ENCODE data around the gene DUSP22. TPM values are rescaled to one million over a fixed set of nuclear protein-coding genes. Genes with fewer than 3 reads are reported as not detected.

DUSP22 gene
- polyA plus RNA-seq, 1 of the 3 experiments (the other 2 are of a cell fraction) = 6.8 TPM

GRCh38 chr6:307874-308273, 15.6 kb downstream of the DUSP22 start:
- H3F3A ChIP-seq (replicated peaks; ENCODE audit: insufficient read depth) = no peaks in the 10 kb centered on the region
- CTCF ChIA-PET = interaction anchor here (1.1 kb wide), 3 partner anchors 10 to 29 kb away, joined by 3 to 4 read pairs (median 3); no protein-coding TSS in a partner anchor
- H3K79me2 ChIP-seq (ENCODE audit: insufficient read depth) = no peaks in the 10 kb centered on the region
- POLR2A ChIA-PET = no interaction called here
- TF ChIP-seq NFIC (IDR thresholded peaks at IDR 0.05; ENCODE audit: borderline replicate concordance) = 0 out of 2 replicates have a peak, but pooled peaks have one; percentile 20
- no peak for TF ChIP-seq TEAD4 (IDR thresholded peaks at IDR 0.05; ENCODE audit: borderline replicate concordance, insufficient read depth)
- no peaks in the 10 kb centered on the region for H3K9me2 ChIP-seq
- H3K36me3 ChIP-seq (replicated peaks in 1 of 2; ENCODE audit: control insufficient read depth in 1 of 2, insufficient read depth in 2 of 2, low read length in 1 of 2) = no peaks in the 10 kb centered on the region
- no peak overlapping the region for H2AFZ ChIP-seq (ENCODE audit: low read depth)
- DNase-seq = no peak
- no peak overlapping the region for H3K9ac ChIP-seq
- H3K4me3 ChIP-seq (ENCODE audit: low read depth in 2 of 2, low read length in 1 of 2) = no peak overlapping the region
- no peak overlapping the region for H3K27ac ChIP-seq (ENCODE audit: low read depth in 2 of 2, low read length in 1 of 2)
- WGBS (ENCODE audit: low lambda C conversion rate) = 37% methylated on average over 5 of the region's 5 CpGs
- H3K9me3 ChIP-seq = no peaks in the 10 kb centered on the region
- H3K4me1 ChIP-seq (ENCODE audit: control insufficient read depth in 1 of 2, insufficient read depth in 2 of 2, low read depth in 1 of 2, low read length in 1 of 2) = no peaks in the 10 kb centered on the region
- no peaks in the 10 kb centered on the region for H4K20me1 ChIP-seq (ENCODE audit: insufficient read depth)
- H3K4me2 ChIP-seq = no peak overlapping the region
- peaks cover 24% of the 10 kb centered on the region; the same call in 1 of the 2 replicates for H3K27me3 ChIP-seq (ENCODE audit: insufficient read depth)

GRCh38 chr6:308307-308706, 16.0 kb downstream of the DUSP22 start:
- Histone ChIP-seq H3K4me3 (ENCODE audit: low read depth in 2 of 2, low read length in 1 of 2) (no peak overlapping the region), H3K27ac (ENCODE audit: low read depth in 2 of 2, low read length in 1 of 2) (no peak overlapping the region), H3K9me2 (no peaks in the 10 kb centered on the region), H3K9me3 (no peaks in the 10 kb centered on the region), H3K36me3 (replicated peaks in 1 of 2; ENCODE audit: control insufficient read depth in 1 of 2, insufficient read depth in 2 of 2, low read length in 1 of 2) (no peaks in the 10 kb centered on the region), H3K9ac (no peak overlapping the region), H3K79me2 (ENCODE audit: insufficient read depth) (no peaks in the 10 kb centered on the region), H4K20me1 (ENCODE audit: insufficient read depth) (no peaks in the 10 kb centered on the region), H3K27me3 (ENCODE audit: insufficient read depth) (peaks cover 23% of the 10 kb centered on the region; the same call in 1 of the 2 replicates), H3K4me1 (ENCODE audit: control insufficient read depth in 1 of 2, insufficient read depth in 2 of 2, low read depth in 1 of 2, low read length in 1 of 2) (no peaks in the 10 kb centered on the region; a peak in 1 of 4 replicates), H3K4me2 (no peak overlapping the region), H2AFZ (ENCODE audit: low read depth) (no peak overlapping the region), H3F3A (replicated peaks; ENCODE audit: insufficient read depth) (no peaks in the 10 kb centered on the region)
- WGBS (ENCODE audit: low lambda C conversion rate) = 52% methylated on average over 10 of the region's 10 CpGs
- ChIA-PET POLR2A (no interaction called here), CTCF (interaction anchor here (1.1 kb wide), 2 partner anchors 15 to 29 kb away, joined by 3 to 4 read pairs; no protein-coding TSS in a partner anchor)
- no peak for DNase-seq
- no peak for TF ChIP-seq MEF2A (IDR thresholded peaks at IDR 0.05; ENCODE audit: borderline replicate concordance, low read depth)

DNA sequence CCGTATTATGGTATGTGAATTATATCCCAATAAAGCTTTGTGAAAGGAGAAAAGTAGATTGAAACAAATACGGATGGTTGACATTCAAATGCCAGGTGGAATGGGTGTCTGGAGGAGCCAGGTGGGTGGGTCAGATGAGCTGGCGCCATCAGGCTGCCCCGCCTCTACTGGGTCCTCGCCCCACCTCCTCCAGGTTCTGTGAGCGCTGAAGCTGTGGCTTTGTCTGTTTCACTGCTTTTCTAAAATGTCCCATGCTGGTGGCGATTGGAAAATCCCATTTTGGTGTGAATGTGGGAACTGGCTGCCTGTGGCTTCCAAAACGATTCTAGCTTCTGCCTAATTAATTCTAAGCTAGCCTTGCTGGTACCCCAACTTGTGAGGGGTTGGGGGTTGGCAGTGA, 16.5 kb downstream of the DUSP22 start:
- H2AFZ ChIP-seq (ENCODE audit: low read depth) = no peak overlapping the region
- no peak overlapping the region for H3K9ac ChIP-seq
- ChIA-PET CTCF (interaction anchor here (1.1 kb wide), 1 partner anchor 30 kb away, joined by 4 read pairs; no protein-coding TSS in a partner anchor), POLR2A (no interaction called here)
- H3K4me2 ChIP-seq = no peak overlapping the region
- H3K9me3 ChIP-seq = no peaks in the 10 kb centered on the region
- 67% methylated on average over 8 of the region's 8 CpGs for WGBS (ENCODE audit: low lambda C conversion rate)
- no peaks in the 10 kb centered on the region for H3K36me3 ChIP-seq (replicated peaks in 1 of 2; ENCODE audit: control insufficient read depth in 1 of 2, insufficient read depth in 2 of 2, low read length in 1 of 2)
- H3K27ac ChIP-seq (ENCODE audit: low read depth in 2 of 2, low read length in 1 of 2) = no peak overlapping the region
- no peaks in the 10 kb centered on the region for H3F3A ChIP-seq (replicated peaks; ENCODE audit: insufficient read depth)
- DNase-seq = no peak
- no peaks in the 10 kb centered on the region for H3K79me2 ChIP-seq (ENCODE audit: insufficient read depth)
- H4K20me1 ChIP-seq (ENCODE audit: insufficient read depth) = no peaks in the 10 kb centered on the region
- no peaks in the 10 kb centered on the region; a peak in 1 of 4 replicates for H3K4me1 ChIP-seq (ENCODE audit: control insufficient read depth in 1 of 2, insufficient read depth in 2 of 2, low read depth in 1 of 2, low read length in 1 of 2)
- H3K9me2 ChIP-seq = no peaks in the 10 kb centered on the region
- peaks cover 18% of the 10 kb centered on the region; the same call in 1 of the 2 replicates for H3K27me3 ChIP-seq (ENCODE audit: insufficient read depth)
- H3K4me3 ChIP-seq (ENCODE audit: low read depth in 2 of 2, low read length in 1 of 2) = no peak overlapping the region
- TF ChIP-seq SMC3 (IDR thresholded peaks at IDR 0.05; ENCODE audit: low read depth, low read length) = no peak
- TF ChIP-seq FOSL2 (IDR thresholded peaks at IDR 0.05; ENCODE audit: borderline replicate concordance, low read depth) = no peak
- TF ChIP-seq, protein P1, sequence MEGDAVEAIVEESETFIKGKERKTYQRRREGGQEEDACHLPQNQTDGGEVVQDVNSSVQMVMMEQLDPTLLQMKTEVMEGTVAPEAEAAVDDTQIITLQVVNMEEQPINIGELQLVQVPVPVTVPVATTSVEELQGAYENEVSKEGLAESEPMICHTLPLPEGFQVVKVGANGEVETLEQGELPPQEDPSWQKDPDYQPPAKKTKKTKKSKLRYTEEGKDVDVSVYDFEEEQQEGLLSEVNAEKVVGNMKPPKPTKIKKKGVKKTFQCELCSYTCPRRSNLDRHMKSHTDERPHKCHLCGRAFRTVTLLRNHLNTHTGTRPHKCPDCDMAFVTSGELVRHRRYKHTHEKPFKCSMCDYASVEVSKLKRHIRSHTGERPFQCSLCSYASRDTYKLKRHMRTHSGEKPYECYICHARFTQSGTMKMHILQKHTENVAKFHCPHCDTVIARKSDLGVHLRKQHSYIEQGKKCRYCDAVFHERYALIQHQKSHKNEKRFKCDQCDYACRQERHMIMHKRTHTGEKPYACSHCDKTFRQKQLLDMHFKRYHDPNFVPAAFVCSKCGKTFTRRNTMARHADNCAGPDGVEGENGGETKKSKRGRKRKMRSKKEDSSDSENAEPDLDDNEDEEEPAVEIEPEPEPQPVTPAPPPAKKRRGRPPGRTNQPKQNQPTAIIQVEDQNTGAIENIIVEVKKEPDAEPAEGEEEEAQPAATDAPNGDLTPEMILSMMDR (IDR thresholded peaks at IDR 0.05) = no peak
- TF ChIP-seq YY1 (IDR thresholded peaks at IDR 0.05; ENCODE audit: low read depth) = no peak
- no peak for TF ChIP-seq TCF12 (IDR thresholded peaks at IDR 0.05)
- TF ChIP-seq TAF1 (IDR thresholded peaks at IDR 0.05; ENCODE audit: borderline replicate concordance, low read depth, low read length) = no peak
- TF ChIP-seq, protein P2, sequence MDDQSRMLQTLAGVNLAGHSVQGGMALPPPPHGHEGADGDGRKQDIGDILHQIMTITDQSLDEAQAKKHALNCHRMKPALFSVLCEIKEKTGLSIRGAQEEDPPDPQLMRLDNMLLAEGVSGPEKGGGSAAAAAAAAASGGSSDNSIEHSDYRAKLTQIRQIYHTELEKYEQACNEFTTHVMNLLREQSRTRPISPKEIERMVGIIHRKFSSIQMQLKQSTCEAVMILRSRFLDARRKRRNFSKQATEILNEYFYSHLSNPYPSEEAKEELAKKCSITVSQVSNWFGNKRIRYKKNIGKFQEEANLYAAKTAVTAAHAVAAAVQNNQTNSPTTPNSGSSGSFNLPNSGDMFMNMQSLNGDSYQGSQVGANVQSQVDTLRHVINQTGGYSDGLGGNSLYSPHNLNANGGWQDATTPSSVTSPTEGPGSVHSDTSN (IDR thresholded peaks at IDR 0.05) = no peak
- no peak for TF ChIP-seq JUND (IDR thresholded peaks at IDR 0.05)
- no peak for TF ChIP-seq RFX5 (IDR thresholded peaks at IDR 0.05; ENCODE audit: low read length)
- TF ChIP-seq, protein P3, sequence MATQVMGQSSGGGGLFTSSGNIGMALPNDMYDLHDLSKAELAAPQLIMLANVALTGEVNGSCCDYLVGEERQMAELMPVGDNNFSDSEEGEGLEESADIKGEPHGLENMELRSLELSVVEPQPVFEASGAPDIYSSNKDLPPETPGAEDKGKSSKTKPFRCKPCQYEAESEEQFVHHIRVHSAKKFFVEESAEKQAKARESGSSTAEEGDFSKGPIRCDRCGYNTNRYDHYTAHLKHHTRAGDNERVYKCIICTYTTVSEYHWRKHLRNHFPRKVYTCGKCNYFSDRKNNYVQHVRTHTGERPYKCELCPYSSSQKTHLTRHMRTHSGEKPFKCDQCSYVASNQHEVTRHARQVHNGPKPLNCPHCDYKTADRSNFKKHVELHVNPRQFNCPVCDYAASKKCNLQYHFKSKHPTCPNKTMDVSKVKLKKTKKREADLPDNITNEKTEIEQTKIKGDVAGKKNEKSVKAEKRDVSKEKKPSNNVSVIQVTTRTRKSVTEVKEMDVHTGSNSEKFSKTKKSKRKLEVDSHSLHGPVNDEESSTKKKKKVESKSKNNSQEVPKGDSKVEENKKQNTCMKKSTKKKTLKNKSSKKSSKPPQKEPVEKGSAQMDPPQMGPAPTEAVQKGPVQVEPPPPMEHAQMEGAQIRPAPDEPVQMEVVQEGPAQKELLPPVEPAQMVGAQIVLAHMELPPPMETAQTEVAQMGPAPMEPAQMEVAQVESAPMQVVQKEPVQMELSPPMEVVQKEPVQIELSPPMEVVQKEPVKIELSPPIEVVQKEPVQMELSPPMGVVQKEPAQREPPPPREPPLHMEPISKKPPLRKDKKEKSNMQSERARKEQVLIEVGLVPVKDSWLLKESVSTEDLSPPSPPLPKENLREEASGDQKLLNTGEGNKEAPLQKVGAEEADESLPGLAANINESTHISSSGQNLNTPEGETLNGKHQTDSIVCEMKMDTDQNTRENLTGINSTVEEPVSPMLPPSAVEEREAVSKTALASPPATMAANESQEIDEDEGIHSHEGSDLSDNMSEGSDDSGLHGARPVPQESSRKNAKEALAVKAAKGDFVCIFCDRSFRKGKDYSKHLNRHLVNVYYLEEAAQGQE (IDR thresholded peaks at IDR 0.05; ENCODE audit: low read depth, low read length) = no peak
- TF ChIP-seq TEAD4 (IDR thresholded peaks at IDR 0.05; ENCODE audit: borderline replicate concordance, insufficient read depth) = no peak
- TF ChIP-seq USF2 (IDR thresholded peaks at IDR 0.05; ENCODE audit: borderline replicate concordance, low read depth, low read length) = no peak
- no peak for TF ChIP-seq NRF1 (IDR thresholded peaks at IDR 0.05; ENCODE audit: low read depth, low read length)
